ENCODE data around the gene NLRP1.

The NLRP1 gene

GRCh38 chr17:5584383-5585286, at the start of gene NLRP1:
NLRP1 (minus strand) TSS chr17:5584509; CDS start chr17:5583957, 552 bp downstream.
- H3K4me3 ChIP-seq (ENCODE audit: low read depth, low read length): no peak within 1 kb of the TSS
- no peaks in the 10 kb centered on the region for H3K4me1 ChIP-seq (ENCODE audit: control insufficient read depth, insufficient read depth, low read length)

GRCh38 chr17:5631958-5632590, 47.8 kb upstream of the NLRP1 start:
- Histone ChIP-seq H3K27me3 (ENCODE audit: control insufficient read depth, insufficient read depth, low read length) (no peaks in the 10 kb centered on the region), H3K9ac (ENCODE audit: low read depth, low read length) (no peak overlapping the region), H3K4me1 (ENCODE audit: control insufficient read depth, insufficient read depth, low read length) (no peaks in the 10 kb centered on the region), H3K9me3 (ENCODE audit: control insufficient read depth, insufficient read depth, low read length) (no peaks in the 10 kb centered on the region), H3K4me3 (ENCODE audit: low read depth, low read length) (no peak overlapping the region), H3K36me3 (ENCODE audit: control insufficient read depth, insufficient read depth, low read length) (no peaks in the 10 kb centered on the region)

More at GRCh38 chr17:5584383-5585286, at the start of gene NLRP1:
- Histone ChIP-seq H3K9ac (ENCODE audit: low read depth, low read length) (no peak within 1 kb of the TSS), H3K27me3 (ENCODE audit: control insufficient read depth, insufficient read depth, low read length) (no peaks in the 10 kb centered on the region), H3K9me3 (ENCODE audit: control insufficient read depth, insufficient read depth, low read length) (no peaks in the 10 kb centered on the region), H3K36me3 (ENCODE audit: control insufficient read depth, insufficient read depth, low read length) (no peaks in the 10 kb centered on the region)

DNA sequence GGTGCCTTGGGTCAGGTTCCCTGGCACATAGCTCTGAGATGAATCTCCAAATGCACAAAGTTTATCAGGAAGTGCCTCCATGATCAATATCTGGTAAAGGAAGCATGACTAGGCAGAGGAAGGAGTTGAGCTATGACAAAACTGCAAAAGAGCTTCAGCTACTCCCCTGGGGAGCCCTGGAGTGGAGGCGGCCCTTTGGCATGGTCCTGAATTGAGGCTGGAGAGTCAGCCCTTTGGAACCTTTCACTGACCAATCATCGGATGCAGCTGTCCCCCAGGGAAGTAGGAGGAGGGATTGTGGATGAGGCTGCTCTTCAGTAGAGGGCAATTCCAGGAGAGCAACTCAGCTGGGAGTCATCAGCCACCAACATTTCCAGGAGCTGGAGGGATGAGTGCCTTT, 46.1 kb upstream of the NLRP1 start:
- Histone ChIP-seq H3K27me3 (ENCODE audit: control insufficient read depth, insufficient read depth, low read length) (no peaks in the 10 kb centered on the region), H3K4me1 (ENCODE audit: control insufficient read depth, insufficient read depth, low read length) (no peaks in the 10 kb centered on the region), H3K4me3 (ENCODE audit: low read depth, low read length) (no peak overlapping the region), H3K9ac (ENCODE audit: low read depth, low read length) (no peak overlapping the region), H3K36me3 (ENCODE audit: control insufficient read depth, insufficient read depth, low read length) (no peaks in the 10 kb centered on the region), H3K9me3 (ENCODE audit: control insufficient read depth, insufficient read depth, low read length) (no peaks in the 10 kb centered on the region)

DNA sequence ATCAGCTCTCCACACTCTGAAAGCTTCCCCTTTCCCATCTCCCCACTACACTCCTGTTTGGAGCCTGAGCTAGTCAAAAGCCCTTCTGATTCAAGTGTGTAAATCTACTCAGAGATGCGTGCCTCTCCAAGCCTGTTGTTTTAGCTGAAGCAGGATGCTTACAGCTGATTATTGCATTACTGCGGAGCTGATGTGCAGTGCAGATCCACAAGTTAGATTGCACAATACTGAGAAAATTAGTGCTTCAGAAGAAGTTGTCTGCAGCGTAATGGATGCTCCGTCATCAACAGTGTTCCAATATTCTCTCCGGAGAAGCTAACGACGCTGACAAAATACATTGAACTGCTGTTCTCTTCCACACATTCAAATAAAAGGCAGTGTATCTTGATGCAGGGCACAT, 44.8 kb upstream of the NLRP1 start:
- Histone ChIP-seq H3K4me1 (ENCODE audit: control insufficient read depth, insufficient read depth, low read length) (no peaks in the 10 kb centered on the region), H3K9ac (ENCODE audit: low read depth, low read length) (no peak overlapping the region), H3K9me3 (ENCODE audit: control insufficient read depth, insufficient read depth, low read length) (no peaks in the 10 kb centered on the region), H3K4me3 (ENCODE audit: low read depth, low read length) (no peak overlapping the region), H3K36me3 (ENCODE audit: control insufficient read depth, insufficient read depth, low read length) (no peaks in the 10 kb centered on the region), H3K27me3 (ENCODE audit: control insufficient read depth, insufficient read depth, low read length) (no peaks in the 10 kb centered on the region)

DNA sequence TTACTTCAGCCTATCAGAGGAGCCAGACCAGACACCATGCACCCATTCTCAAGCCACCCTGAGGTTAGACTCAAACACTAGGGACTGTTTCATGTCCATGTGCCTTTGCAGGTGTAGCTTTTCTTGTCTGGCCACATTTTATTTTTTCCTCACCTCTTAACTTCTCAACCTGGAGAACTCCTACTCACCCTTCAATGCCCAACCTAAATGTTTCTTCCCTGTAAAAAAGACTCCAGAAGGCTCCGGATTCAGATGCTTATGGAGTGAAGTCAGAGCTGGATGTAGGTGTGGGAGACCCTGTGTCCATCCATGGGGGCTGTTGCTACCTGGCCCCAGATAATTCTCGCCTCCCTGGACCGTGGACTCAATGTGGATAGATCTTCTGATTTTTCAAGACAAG, 44.0 kb upstream of the NLRP1 start:
- no peaks in the 10 kb centered on the region for H3K9me3 ChIP-seq (ENCODE audit: control insufficient read depth, insufficient read depth, low read length)
- H3K4me3 ChIP-seq (ENCODE audit: low read depth, low read length): no peak overlapping the region
- H3K4me1 ChIP-seq (ENCODE audit: control insufficient read depth, insufficient read depth, low read length): no peaks in the 10 kb centered on the region
- H3K27me3 ChIP-seq (ENCODE audit: control insufficient read depth, insufficient read depth, low read length): no peaks in the 10 kb centered on the region
- no peak overlapping the region for H3K9ac ChIP-seq (ENCODE audit: low read depth, low read length)
- no peaks in the 10 kb centered on the region for H3K36me3 ChIP-seq (ENCODE audit: control insufficient read depth, insufficient read depth, low read length)

DNA sequence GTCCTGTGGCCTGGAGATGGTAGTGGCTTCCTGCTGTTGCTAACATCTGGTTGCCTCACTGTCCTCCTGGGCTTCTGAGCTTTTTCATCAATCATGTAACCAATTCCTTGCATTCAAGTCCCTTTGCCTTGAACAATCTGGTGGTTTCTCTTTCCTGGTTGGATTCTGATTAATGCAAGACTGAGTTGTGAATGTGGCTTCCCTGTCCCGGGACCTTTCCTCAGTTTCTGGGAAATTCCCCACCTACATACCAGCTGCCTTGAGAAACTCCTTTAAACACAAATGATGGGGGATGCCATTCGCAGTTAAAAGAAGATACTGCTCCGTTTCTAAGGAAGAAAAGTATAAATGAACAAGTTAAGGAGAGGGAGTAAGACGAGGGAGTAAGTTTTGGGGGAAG, 39.9 kb upstream of the NLRP1 start:
- Histone ChIP-seq H3K27me3 (ENCODE audit: control insufficient read depth, insufficient read depth, low read length) (no peaks in the 10 kb centered on the region), H3K9me3 (ENCODE audit: control insufficient read depth, insufficient read depth, low read length) (no peaks in the 10 kb centered on the region), H3K36me3 (ENCODE audit: control insufficient read depth, insufficient read depth, low read length) (no peaks in the 10 kb centered on the region), H3K9ac (ENCODE audit: low read depth, low read length) (no peak overlapping the region), H3K4me3 (ENCODE audit: low read depth, low read length) (no peak overlapping the region), H3K4me1 (ENCODE audit: control insufficient read depth, insufficient read depth, low read length) (no peaks in the 10 kb centered on the region)

- H3K27me3 ChIP-seq (ENCODE audit: control insufficient read depth, insufficient read depth, low read length): no peaks in the 10 kb centered on the region
- H3K4me3 ChIP-seq (ENCODE audit: low read depth, low read length): no peak overlapping the region
- H3K9me3 ChIP-seq (ENCODE audit: control insufficient read depth, insufficient read depth, low read length): no peaks in the 10 kb centered on the region
- no peaks in the 10 kb centered on the region for H3K36me3 ChIP-seq (ENCODE audit: control insufficient read depth, insufficient read depth, low read length)
- no peak overlapping the region for H3K9ac ChIP-seq (ENCODE audit: low read depth, low read length)
- H3K4me1 ChIP-seq (ENCODE audit: control insufficient read depth, insufficient read depth, low read length): no peaks in the 10 kb centered on the region
These were observed 37.4 kb upstream of the NLRP1 start for GRCh38 chr17:5621729-5622128.

DNA sequence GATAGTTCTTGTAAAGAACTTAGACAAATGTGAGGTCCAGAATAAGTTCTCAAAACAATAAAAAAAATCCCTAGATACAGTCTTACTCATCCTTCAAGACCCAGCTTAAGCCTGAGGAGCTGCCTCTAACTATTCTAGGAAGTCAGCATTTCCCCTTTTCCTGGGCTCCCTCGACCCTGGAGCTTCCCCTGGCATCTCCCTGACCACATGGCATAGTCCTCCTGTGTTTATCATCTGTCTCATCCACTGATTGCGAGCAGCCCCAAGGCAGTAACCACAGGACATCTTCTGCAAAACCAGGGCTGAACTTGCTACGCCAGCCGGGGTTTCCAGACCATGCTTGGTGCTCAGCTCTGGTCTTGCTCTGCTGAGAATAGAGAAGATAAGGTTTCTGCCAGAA, 36.7 kb upstream of the NLRP1 start:
- Histone ChIP-seq H3K9ac (ENCODE audit: low read depth, low read length) (no peak overlapping the region), H3K27me3 (ENCODE audit: control insufficient read depth, insufficient read depth, low read length) (no peaks in the 10 kb centered on the region)

DNA sequence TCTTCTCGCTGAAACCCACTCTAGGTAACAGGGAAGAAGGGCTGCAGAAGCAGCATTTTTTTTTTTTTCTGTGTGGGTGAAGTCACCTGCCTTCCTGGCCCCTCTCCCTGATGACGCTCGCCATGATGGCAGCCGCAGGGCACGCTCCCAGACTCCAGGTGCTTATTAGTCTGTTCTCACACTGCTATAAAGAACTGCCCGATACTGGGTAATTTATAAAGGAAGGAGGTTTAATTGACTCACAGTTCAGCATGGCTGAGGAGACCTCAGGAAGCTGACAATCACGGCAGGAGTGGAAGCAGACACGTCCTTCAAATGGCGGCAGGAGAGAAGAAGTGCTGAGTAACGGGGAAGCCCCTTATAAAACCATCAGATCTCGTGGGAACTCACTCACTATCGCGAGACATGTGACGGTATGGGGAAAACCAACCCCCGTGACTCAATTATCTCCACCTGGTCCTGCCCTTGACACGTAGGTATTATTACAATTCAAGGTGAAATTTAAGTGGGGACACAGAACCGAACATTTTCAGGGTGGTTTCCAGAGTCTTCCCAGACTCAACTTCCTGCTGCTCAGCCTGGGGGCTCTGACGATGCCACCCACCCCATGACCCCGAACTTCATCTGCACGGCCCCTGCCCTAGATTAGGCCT, 34.9 kb upstream of the NLRP1 start:
- H3K4me3 ChIP-seq (ENCODE audit: low read depth, low read length): no peak overlapping the region
- no peaks in the 10 kb centered on the region for H3K27me3 ChIP-seq (ENCODE audit: control insufficient read depth, insufficient read depth, low read length)
- H3K4me1 ChIP-seq (ENCODE audit: control insufficient read depth, insufficient read depth, low read length): no peaks in the 10 kb centered on the region
- no peaks in the 10 kb centered on the region for H3K9me3 ChIP-seq (ENCODE audit: control insufficient read depth, insufficient read depth, low read length)
- no peaks in the 10 kb centered on the region for H3K36me3 ChIP-seq (ENCODE audit: control insufficient read depth, insufficient read depth, low read length)
- H3K9ac ChIP-seq (ENCODE audit: low read depth, low read length): no peak overlapping the region

More for the DNA sequence above, 36.7 kb upstream of the NLRP1 start:
- Histone ChIP-seq H3K36me3 (ENCODE audit: control insufficient read depth, insufficient read depth, low read length) (no peaks in the 10 kb centered on the region), H3K4me1 (ENCODE audit: control insufficient read depth, insufficient read depth, low read length) (no peaks in the 10 kb centered on the region), H3K4me3 (ENCODE audit: low read depth, low read length) (no peak overlapping the region), H3K9me3 (ENCODE audit: control insufficient read depth, insufficient read depth, low read length) (no peaks in the 10 kb centered on the region)

DNA sequence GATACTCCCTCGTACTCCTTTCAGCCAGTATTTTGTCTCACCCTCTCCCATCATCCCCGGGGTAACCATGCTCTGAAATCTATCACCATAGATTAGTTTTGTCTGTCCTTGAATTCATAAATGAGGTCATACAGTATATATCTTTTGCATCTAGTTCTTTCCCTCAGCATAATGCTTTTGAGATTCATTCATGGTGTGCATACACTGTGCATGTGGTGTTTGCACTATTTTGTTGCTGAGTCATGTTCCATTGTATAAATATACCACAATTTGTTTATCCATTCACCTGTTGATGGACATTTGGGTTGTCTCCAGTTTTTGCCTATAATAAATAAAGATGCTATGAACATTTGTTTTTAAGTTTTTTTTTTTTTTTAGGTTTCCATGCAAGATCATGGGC, 34.2 kb upstream of the NLRP1 start:
- Histone ChIP-seq H3K9ac (ENCODE audit: low read depth, low read length) (no peak overlapping the region), H3K4me1 (ENCODE audit: control insufficient read depth, insufficient read depth, low read length) (no peaks in the 10 kb centered on the region), H3K27me3 (ENCODE audit: control insufficient read depth, insufficient read depth, low read length) (no peaks in the 10 kb centered on the region), H3K4me3 (ENCODE audit: low read depth, low read length) (no peak overlapping the region), H3K9me3 (ENCODE audit: control insufficient read depth, insufficient read depth, low read length) (no peaks in the 10 kb centered on the region), H3K36me3 (ENCODE audit: control insufficient read depth, insufficient read depth, low read length) (no peaks in the 10 kb centered on the region)

DNA sequence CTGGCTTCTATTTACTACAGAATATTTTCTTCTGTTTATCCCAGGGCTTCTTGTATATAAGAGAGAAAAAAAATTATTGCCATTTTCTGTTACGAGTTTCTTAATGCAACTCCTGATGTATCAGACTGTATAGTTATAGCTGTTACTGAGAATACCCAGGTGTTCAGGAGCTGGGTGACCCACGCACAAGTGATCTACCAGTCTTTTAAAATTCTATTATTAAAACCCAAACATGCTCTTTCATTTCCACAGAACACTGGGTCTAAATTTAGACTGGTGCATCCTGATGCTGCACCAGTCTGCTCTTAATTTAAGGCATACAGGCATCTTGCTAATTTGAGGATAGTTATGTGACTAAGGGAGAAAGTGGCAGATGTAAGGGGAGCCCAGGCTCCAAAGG, 31.2 kb upstream of the NLRP1 start:
- Histone ChIP-seq H3K27me3 (ENCODE audit: control insufficient read depth, insufficient read depth, low read length) (no peaks in the 10 kb centered on the region), H3K36me3 (ENCODE audit: control insufficient read depth, insufficient read depth, low read length) (no peaks in the 10 kb centered on the region), H3K4me1 (ENCODE audit: control insufficient read depth, insufficient read depth, low read length) (no peaks in the 10 kb centered on the region), H3K4me3 (ENCODE audit: low read depth, low read length) (no peak overlapping the region), H3K9ac (ENCODE audit: low read depth, low read length) (no peak overlapping the region), H3K9me3 (ENCODE audit: control insufficient read depth, insufficient read depth, low read length) (no peaks in the 10 kb centered on the region)
